Measurements from ENCODE around the gene ACP6. TPM values are rescaled to one million over a fixed set of nuclear protein-coding genes. Genes with fewer than 3 reads are reported as not detected.

The ACP6 gene
- total and polyA plus RNA-seq, 2 of the 13 experiments (the other 11 are each of a cell fraction or from before 2014, with no cell fraction given) = 18.1 to 33.7 TPM

GRCh38 chr1:147612366-147612765, 58.0 kb downstream of the ACP6 start (continued):
- TF ChIP-seq ZNF788 (CRISPR knock-in tag; IDR thresholded peaks at IDR 0.05; ENCODE audit: borderline replicate concordance) (peak; percentile 46; the same call in 1 of the 2 replicates), MTF2 (CRISPR knock-in tag; IDR thresholded peaks at IDR 0.05; ENCODE audit: borderline replicate concordance) (no peak), MTF1 (CRISPR knock-in tag; IDR thresholded peaks at IDR 0.05) (no peak), HMG20B (CRISPR knock-in tag; conservative IDR thresholded peaks at IDR 0.05) (0 out of 2 replicates have a peak, but pooled peaks have one; percentile 31), IRF2 (CRISPR knock-in tag; IDR thresholded peaks at IDR 0.05) (peak; percentile 72), AHR (CRISPR knock-in tag; IDR thresholded peaks at IDR 0.05) (no peak), CCAR2 (optimal IDR thresholded peaks at IDR 0.05; ENCODE audit: low read depth, low read length) (no peak), CBX5 (CRISPR knock-in tag; IDR thresholded peaks at IDR 0.05; ENCODE audit: borderline replicate concordance) (no peak), HDAC1 (CRISPR knock-in tag; IDR thresholded peaks at IDR 0.05) (peak; percentile 75), ZNF557 (CRISPR knock-in tag; IDR thresholded peaks at IDR 0.05) (no peak), WIZ (CRISPR knock-in tag; IDR thresholded peaks at IDR 0.05) (no peak), FOXA1 (IDR thresholded peaks at IDR 0.05) (peak; percentile 96), FOXA1 (CRISPR knock-in tag; IDR thresholded peaks at IDR 0.05) (peak; percentile 96), ZNF468 (CRISPR knock-in tag; IDR thresholded peaks at IDR 0.05) (no peak), ZC3H4 (CRISPR knock-in tag; IDR thresholded peaks at IDR 0.05; ENCODE audit: borderline replicate concordance) (no peak), ZNF160 (CRISPR knock-in tag; IDR thresholded peaks at IDR 0.05) (no peak), ADNP (CRISPR knock-in tag; IDR thresholded peaks at IDR 0.05) (no peak), HOXD1 (CRISPR knock-in tag; IDR thresholded peaks at IDR 0.05) (no peak), ZNF549 (CRISPR knock-in tag; IDR thresholded peaks at IDR 0.05) (no peak), MIXL1 (CRISPR knock-in tag; IDR thresholded peaks at IDR 0.05) (peak; percentile 64; the same call in 1 of the 2 replicates), NAIF1 (CRISPR knock-in tag; IDR thresholded peaks at IDR 0.05; ENCODE audit: borderline replicate concordance) (no peak), ZNF550 (CRISPR knock-in tag; IDR thresholded peaks at IDR 0.05; ENCODE audit: borderline replicate concordance) (no peak), CENPT (CRISPR knock-in tag; IDR thresholded peaks at IDR 0.05; ENCODE audit: low read depth) (no peak), SNAPC2 (CRISPR knock-in tag; IDR thresholded peaks at IDR 0.05) (no peak), CENPBD1 (CRISPR knock-in tag; IDR thresholded peaks at IDR 0.05; ENCODE audit: borderline replicate concordance, low read depth) (no peak), ZNF766 (CRISPR knock-in tag; IDR thresholded peaks at IDR 0.05; ENCODE audit: borderline replicate concordance) (no peak), ZNF792 (CRISPR knock-in tag; IDR thresholded peaks at IDR 0.05) (peak; percentile 66; the same call in 1 of the 2 replicates), NR2F6 (IDR thresholded peaks at IDR 0.05) (no peak), NR2F6 (CRISPR knock-in tag; IDR thresholded peaks at IDR 0.05) (peak; percentile 46; the same call in 1 of the 2 replicates), ZNF569 (CRISPR knock-in tag; IDR thresholded peaks at IDR 0.05; ENCODE audit: borderline replicate concordance) (no peak), KLF9 (CRISPR knock-in tag; IDR thresholded peaks at IDR 0.05; ENCODE audit: low read depth) (no peak)
- TF ChIP-seq, protein P1, sequence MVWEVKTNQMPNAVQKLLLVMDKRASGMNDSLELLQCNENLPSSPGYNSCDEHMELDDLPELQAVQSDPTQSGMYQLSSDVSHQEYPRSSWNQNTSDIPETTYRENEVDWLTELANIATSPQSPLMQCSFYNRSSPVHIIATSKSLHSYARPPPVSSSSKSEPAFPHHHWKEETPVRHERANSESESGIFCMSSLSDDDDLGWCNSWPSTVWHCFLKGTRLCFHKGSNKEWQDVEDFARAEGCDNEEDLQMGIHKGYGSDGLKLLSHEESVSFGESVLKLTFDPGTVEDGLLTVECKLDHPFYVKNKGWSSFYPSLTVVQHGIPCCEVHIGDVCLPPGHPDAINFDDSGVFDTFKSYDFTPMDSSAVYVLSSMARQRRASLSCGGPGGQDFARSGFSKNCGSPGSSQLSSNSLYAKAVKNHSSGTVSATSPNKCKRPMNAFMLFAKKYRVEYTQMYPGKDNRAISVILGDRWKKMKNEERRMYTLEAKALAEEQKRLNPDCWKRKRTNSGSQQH (CRISPR knock-in tag; IDR thresholded peaks at IDR 0.05; ENCODE audit: low read depth) = no peak
- TF ChIP-seq, protein P2, sequence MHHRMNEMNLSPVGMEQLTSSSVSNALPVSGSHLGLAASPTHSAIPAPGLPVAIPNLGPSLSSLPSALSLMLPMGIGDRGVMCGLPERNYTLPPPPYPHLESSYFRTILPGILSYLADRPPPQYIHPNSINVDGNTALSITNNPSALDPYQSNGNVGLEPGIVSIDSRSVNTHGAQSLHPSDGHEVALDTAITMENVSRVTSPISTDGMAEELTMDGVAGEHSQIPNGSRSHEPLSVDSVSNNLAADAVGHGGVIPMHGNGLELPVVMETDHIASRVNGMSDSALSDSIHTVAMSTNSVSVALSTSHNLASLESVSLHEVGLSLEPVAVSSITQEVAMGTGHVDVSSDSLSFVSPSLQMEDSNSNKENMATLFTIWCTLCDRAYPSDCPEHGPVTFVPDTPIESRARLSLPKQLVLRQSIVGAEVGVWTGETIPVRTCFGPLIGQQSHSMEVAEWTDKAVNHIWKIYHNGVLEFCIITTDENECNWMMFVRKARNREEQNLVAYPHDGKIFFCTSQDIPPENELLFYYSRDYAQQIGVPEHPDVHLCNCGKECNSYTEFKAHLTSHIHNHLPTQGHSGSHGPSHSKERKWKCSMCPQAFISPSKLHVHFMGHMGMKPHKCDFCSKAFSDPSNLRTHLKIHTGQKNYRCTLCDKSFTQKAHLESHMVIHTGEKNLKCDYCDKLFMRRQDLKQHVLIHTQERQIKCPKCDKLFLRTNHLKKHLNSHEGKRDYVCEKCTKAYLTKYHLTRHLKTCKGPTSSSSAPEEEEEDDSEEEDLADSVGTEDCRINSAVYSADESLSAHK (CRISPR knock-in tag; IDR thresholded peaks at IDR 0.05; ENCODE audit: borderline replicate concordance) = no peak
